Mucosa of descending colon (tissue), 3 donors: ENCODE data around the gene PLA2G10. TPM values are rescaled to one million over a fixed set of nuclear protein-coding genes. Genes with fewer than 3 reads are reported as not detected.
"Not testable (repeated sequence)": the region's sequence is repeated elsewhere in the genome, so short reads cannot be mapped to it uniquely, and the experiment has no call there.

Experiments used
- ATAC-seq: fragments of 200-7000 bp; cut with Tn5 transposase; one replicate; pipeline ENCODE4 v1.9.1; 2020; ENCODE audit warnings: mild to moderate bottlenecking, moderate library complexity
- DNase-seq, 3 donors: peaks; one replicate each; pipeline ENCODE4 v3.0.0-alpha.2; 2020
- H3K36me3 ChIP-seq: fragments of 200-600 bp; one replicate; pipeline ENCODE4 v1.8.0; 2021; ENCODE audit warnings: low read depth, mild to moderate bottlenecking
- H3K4me1 ChIP-seq: fragments of 200-600 bp; one replicate; pipeline ENCODE4 v1.8.0; 2021; ENCODE audit warnings: low read depth, mild to moderate bottlenecking
- H3K4me3 ChIP-seq: fragments of 200-600 bp; one replicate; pipeline ENCODE4 v1.8.0; 2021; ENCODE audit warnings: mild to moderate bottlenecking
- H3K9me3 ChIP-seq: fragments of 200-600 bp; one replicate; pipeline ENCODE4 v1.8.0; 2021; ENCODE audit warnings: mild to moderate bottlenecking
- intact Hi-C, 2 donors: fragments of 100-400 bp; cut with DNase I in 1 of 2; cut with micrococcal nuclease in 1 of 2; formaldehyde crosslinking; loops; one replicate each; pipeline versions ENCODE4 v1.11.0 to v1.11.1; 2022; cut with DNase I, micrococcal nuclease
- long read RNA-seq, 2 donors: library from polyadenylated mRNA; unstranded; transcript quantifications; one replicate each; pipeline ENCODE4 v2.0.0, GENCODE V29; 2019 to 2021
- total RNA-seq, 3 donors: library from RNA; stranded (reverse); fragmentation: NEBNext Ultra II Directional in 2 of 3; extraction: Animal tissue kit (Norgen Biotek cat#: 25700) in 2 of 3; gene quantifications; one replicate each; pipeline versions ENCODE4 v1.2.1 to v1.2.4, GENCODE V29; 2021 to 2023
- donor health status: DM: no; HTN: no; CAD: no; lungs with moderate emphysema.
- donor health status: DM: no; HTN: no; CAD: no.
- donor health status: DM: no; HTN: yes; CAD: no.

Gene PLA2G10
- total RNA-seq: 10 to 100 TPM; 20.9 to 53.1 (median 48.6) TPM
- long read RNA-seq, donor 1, transcript PLA2G10-201 (4 exons, 1,000 nt): major isoform, 9 of 18 reads
- long read RNA-seq, donor 1, partial matches to known transcripts: 1 of 18 reads
- long read RNA-seq, donor 1, other reads (novel, unspliced or antisense): 6 of 18 reads
- long read RNA-seq, donor 2, transcript PLA2G10-201 (4 exons, 1,000 nt): major isoform, 88 of 108 reads
- long read RNA-seq, donor 2, transcript PLA2G10-202 (5 exons, 587 nt): minor isoform, 10 of 108 reads
- long read RNA-seq, donor 2, partial matches to known transcripts: 0 of 108 reads
- long read RNA-seq, donor 2, other reads (novel, unspliced or antisense): 10 of 108 reads

GRCh38 chr16:14694129-14694528, at the start of gene PLA2G10:
TSS of gene PLA2G10 (minus strand) at chr16:14694308. CDS start at chr16:14694229, 79 bp downstream.
- H3K9me3 ChIP-seq, H3K36me3 ChIP-seq, intact Hi-C loops, DNase-seq, H3K4me1 ChIP-seq, H3K4me3 ChIP-seq: not testable (repeated sequence)
- ATAC-seq: peak; percentile 97

- H3K36me3 ChIP-seq, intact Hi-C loops, DNase-seq, H3K4me3 ChIP-seq, H3K4me1 ChIP-seq, H3K9me3 ChIP-seq: not testable (repeated sequence)
- ATAC-seq: peak; percentile 97
These were observed 48.4 kb upstream of the PLA2G10 start, which contains the start of gene NPIPA2 for GRCh38 chr16:14742273-14743128. TSS of gene NPIPA2 (plus strand) at chr16:14742533. CDS start at chr16:14748066, 5,533 bp downstream.

GRCh38 chr16:14741794-14742193, 47.7 kb upstream of the PLA2G10 start:
- H3K36me3 ChIP-seq, H3K9me3 ChIP-seq, H3K4me3 ChIP-seq, H3K4me1 ChIP-seq, intact Hi-C loops, DNase-seq: not testable (repeated sequence)
- ATAC-seq: peak; percentile 74

GRCh38 chr16:14740832-14741385, 46.8 kb upstream of the PLA2G10 start:
- H3K9me3 ChIP-seq, DNase-seq, intact Hi-C loops, H3K4me1 ChIP-seq, H3K4me3 ChIP-seq, H3K36me3 ChIP-seq: not testable (repeated sequence)
- peak; percentile 50 for ATAC-seq

- H3K4me3 ChIP-seq, intact Hi-C loops, H3K9me3 ChIP-seq, DNase-seq, H3K4me1 ChIP-seq, H3K36me3 ChIP-seq: not testable (repeated sequence)
- ATAC-seq: peak; percentile 96
These were observed 39.1 kb upstream of the PLA2G10 start for GRCh38 chr16:14733233-14733632.

GRCh38 chr16:14703156-14704011, 9.3 kb upstream of the PLA2G10 start, which contains the start of gene NPIPA3:
TSS of gene NPIPA3 (plus strand) at chr16:14703411. CDS start at chr16:14708944, 5,533 bp downstream.
- H3K36me3 ChIP-seq, H3K9me3 ChIP-seq, H3K4me3 ChIP-seq, intact Hi-C loops, DNase-seq, H3K4me1 ChIP-seq: not testable (repeated sequence)
- ATAC-seq: peak; percentile 97

- H3K4me3 ChIP-seq, DNase-seq, intact Hi-C loops, H3K36me3 ChIP-seq, H3K4me1 ChIP-seq, H3K9me3 ChIP-seq: not testable (repeated sequence)
- peak; percentile 74 for ATAC-seq
These were observed 8.6 kb upstream of the PLA2G10 start for GRCh38 chr16:14702672-14703071.

GRCh38 chr16:14701859-14702258, 7.8 kb upstream of the PLA2G10 start:
- H3K9me3 ChIP-seq, H3K4me3 ChIP-seq, H3K4me1 ChIP-seq, H3K36me3 ChIP-seq, DNase-seq, intact Hi-C loops: not testable (repeated sequence)
- ATAC-seq: peak; percentile 52

- H3K4me1 ChIP-seq, H3K36me3 ChIP-seq, DNase-seq, ATAC-seq, H3K9me3 ChIP-seq, intact Hi-C loops, H3K4me3 ChIP-seq: not testable (repeated sequence)
These were observed 8.0 kb downstream of the PLA2G10 start for GRCh38 chr16:14685870-14686793.
